Measurements from ENCODE around the gene POPDC2.

Gene POPDC2

GRCh38 chr3:119672776-119673175 lies 12.4 kb upstream of the POPDC2 start:
- no peak for DNase-seq (ENCODE audit: extremely low read depth in 1 of 2, low read depth in 1 of 2)

DNA sequence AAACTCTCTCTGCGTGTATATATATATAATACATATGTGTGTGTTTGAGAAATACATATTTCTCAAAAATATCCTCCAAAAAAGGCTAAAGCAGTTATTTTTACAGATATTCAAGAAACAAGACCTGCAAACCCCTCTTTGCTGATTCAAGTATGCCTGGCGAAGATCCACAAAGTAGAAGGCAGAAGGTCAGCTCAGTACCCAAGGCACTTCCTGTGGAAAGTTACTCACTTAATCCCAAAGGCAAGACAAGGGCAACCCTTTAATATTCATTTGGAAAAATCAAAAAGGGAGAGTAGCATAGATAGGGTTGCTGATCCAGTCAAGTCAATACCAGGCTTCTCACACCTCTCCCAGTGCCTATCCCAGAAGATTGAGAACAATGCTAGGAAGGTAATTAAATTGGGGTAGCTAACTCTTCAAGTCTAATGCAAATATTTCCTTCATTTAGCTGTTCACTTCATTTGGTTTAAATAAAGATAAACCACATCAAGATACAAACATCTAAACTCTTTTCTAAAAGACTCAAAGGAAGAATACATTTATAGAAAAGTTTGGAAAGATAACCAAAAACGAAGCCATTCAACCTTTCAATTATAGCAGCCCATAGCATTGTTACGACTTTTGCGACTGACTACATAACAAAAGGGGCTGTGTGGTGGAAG lies 9.6 kb upstream of the POPDC2 start:
- DNase-seq (ENCODE audit: extremely low read depth in 1 of 2, low read depth in 1 of 2), result no peak

DNA sequence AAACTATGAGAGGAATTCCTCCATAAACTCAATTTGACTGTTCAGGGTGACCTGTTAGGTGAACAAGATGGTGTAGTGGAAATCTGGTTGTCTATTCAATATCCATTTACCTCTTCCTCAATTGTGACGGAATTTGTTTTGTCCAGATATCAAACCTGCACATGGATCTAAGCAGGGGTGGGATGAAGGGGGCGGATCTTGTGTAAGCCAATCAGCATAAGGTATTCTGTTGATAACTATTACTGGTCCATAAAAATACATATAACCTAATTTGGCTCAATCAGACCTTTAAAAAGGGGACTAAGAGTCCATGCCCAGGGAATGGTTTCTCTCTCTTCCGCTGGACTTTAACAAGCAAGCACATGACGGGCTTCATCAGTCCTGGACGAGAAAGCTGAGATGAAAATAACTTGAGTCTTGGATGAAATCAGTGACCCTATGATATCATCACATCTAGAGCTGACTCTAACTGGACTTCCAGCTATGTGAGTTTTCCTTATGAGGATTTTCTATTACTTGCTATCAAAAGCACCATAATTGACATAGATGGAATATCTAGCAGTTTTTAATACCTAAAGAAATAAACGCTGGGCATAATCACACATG lies 5.7 kb upstream of the POPDC2 start:
- DNase-seq (ENCODE audit: extremely low read depth in 1 of 2, low read depth in 1 of 2), result no peak

DNA sequence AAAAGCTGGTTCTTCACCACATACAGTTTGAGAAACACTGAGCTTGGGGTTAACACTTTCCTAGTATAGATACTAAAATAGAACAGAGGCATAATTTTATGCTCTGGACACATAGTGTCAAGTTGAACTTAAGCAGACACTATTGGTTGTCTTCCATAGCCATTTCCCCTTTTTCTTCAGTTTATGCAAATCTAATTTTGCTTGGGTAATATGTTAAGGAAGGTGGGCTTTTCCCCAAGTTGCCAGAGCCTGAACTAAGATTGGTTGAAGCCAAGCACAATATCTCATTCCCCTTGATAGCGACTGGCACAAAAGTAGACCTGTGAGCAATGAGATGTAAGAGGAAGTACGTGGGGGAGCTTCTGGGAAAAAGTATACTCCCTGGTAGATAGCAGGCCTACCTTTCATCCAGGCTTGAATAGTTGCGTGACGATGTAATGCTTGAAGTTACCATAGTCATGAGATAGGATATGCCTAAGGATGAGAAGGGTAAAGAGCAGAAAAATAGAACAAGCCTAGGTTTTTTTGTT lies 4.5 kb upstream of the POPDC2 start:
- no peak for DNase-seq (ENCODE audit: extremely low read depth in 1 of 2, low read depth in 1 of 2)

- DNase-seq (ENCODE audit: extremely low read depth in 1 of 2, low read depth in 1 of 2), result no peak
Observed at GRCh38 chr3:119664370-119664769, 4.0 kb upstream of the POPDC2 start.

DNA sequence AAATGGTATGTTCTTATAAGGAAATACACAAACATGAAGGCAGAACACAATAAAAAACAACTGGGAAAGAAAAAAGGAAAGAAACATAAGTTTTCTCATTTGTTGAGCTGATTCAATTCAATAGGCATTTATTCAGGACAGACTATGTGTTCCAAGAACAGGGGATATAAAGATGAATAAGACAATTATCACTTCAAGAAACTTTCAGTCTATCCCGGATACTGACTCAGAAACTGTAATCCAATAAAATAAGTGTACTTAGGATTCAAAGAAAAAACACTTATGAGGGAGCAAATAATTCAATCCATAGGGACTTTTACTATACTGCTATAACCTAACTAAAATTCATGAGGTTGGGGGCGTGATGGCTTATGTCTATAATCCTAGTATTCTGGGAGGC lies 3.5 kb upstream of the POPDC2 start:
- DNase-seq (ENCODE audit: extremely low read depth in 1 of 2, low read depth in 1 of 2), result no peak

- DNase-seq (ENCODE audit: extremely low read depth in 1 of 2, low read depth in 1 of 2), result no peak
Observed at GRCh38 chr3:119662604-119663373, 2.4 kb upstream of the POPDC2 start.

DNA sequence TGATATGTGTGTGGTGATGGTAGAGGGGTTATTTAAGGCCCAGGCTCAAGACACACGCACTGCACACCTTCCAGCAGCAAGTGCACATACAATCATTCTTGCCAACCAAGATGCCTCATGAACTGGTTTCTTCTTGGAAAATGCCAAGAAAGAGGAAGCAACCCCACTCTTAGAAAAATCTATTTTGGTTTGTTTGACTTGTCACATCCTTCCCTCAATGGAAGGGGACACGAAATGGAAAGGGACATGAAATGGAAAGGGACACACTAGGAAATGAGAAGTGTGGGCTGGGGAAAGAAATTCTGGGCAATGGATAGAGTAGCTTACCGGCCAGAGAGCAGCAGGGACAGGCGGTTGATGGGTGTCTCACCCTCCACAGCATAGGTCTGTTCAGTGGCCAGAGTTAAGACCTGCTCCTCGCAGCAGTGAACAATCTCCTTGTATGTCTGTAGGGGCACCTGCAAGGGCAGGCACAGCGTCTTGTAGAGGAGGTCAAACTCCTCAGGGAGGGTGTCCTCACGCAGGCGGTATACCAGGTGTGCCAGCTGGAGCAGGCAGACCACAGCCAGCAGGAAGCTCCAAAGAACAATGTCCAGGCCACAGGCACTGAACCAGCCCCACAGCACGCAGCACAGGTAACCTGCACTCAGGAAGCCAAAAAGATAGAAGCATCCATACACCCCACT lies 640 bp downstream of the POPDC2 start:
- no peak for DNase-seq (ENCODE audit: extremely low read depth in 1 of 2, low read depth in 1 of 2)

DNA sequence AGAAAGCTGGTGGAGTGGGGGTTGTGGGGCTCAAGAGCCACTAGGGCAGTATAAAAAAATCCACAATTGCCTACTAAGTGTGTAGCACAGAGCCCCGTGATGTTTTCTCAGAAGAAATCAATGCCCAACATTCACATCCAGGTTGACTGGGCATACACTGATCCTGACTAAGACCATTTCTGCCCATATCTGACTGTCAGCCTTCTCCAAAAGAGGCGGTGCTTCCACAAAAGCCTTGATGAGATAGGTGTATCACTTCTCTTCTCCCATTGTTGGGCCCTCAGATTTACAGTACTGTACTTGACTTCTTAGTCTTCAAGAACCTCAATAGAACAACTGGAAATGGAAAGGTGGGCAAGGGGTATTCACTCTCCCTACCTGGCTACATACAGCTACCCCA lies 1.4 kb downstream of the POPDC2 start:
- DNase-seq (ENCODE audit: extremely low read depth in 1 of 2, low read depth in 1 of 2), result no peak

GRCh38 chr3:119657887-119658702 lies 2.3 kb downstream of the POPDC2 start:
- DNase-seq (ENCODE audit: extremely low read depth in 1 of 2, low read depth in 1 of 2), result no peak

- no peak for DNase-seq (ENCODE audit: extremely low read depth in 1 of 2, low read depth in 1 of 2)
Observed at GRCh38 chr3:119653876-119654275, 6.5 kb downstream of the POPDC2 start.

- no peak for DNase-seq (ENCODE audit: extremely low read depth in 1 of 2, low read depth in 1 of 2)
Observed at GRCh38 chr3:119652306-119653033, 7.9 kb downstream of the POPDC2 start.

GRCh38 chr3:119649761-119650160 lies 10.6 kb downstream of the POPDC2 start:
- no peak for DNase-seq (ENCODE audit: extremely low read depth in 1 of 2, low read depth in 1 of 2)

DNA sequence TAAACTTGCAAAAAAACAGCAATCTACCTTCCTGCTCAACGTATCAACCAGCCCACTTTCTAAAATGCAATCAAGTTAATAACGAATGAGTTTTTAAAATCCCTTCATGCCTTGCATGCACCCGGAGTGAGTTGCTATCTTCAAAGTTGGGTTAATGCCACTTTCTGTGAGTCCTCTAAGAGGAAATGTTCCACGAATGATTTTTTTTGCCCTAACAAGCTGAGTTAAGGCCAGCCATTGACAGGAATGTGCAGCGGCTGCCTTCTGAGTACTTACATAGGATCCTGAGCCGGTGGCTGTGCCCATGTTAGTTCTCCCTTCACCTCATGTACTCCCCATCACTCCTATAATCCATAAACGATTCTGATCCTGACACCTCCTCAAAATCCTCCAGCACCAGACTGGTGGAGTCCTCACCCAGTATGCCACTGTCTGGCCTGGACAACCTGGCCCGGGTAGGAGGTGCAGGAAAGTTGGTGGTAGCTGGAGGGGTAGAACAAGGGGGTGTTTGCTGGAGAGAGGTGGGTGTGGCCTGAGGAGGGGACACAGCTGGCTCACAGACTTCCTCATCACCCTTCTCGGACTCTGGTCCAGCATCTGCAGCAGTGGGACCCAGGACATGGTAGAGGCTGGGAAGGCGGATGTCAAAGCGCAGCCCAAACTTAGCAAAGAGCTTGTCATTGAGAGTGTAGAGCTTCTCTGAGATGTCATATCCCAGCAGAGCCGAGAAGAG lies 12.4 kb downstream of the POPDC2 start:
- DNase-seq (ENCODE audit: extremely low read depth in 1 of 2, low read depth in 1 of 2), result no peak

- no peak for DNase-seq (ENCODE audit: extremely low read depth in 1 of 2, low read depth in 1 of 2)
Observed at GRCh38 chr3:119647171-119647570, 13.2 kb downstream of the POPDC2 start.

DNA sequence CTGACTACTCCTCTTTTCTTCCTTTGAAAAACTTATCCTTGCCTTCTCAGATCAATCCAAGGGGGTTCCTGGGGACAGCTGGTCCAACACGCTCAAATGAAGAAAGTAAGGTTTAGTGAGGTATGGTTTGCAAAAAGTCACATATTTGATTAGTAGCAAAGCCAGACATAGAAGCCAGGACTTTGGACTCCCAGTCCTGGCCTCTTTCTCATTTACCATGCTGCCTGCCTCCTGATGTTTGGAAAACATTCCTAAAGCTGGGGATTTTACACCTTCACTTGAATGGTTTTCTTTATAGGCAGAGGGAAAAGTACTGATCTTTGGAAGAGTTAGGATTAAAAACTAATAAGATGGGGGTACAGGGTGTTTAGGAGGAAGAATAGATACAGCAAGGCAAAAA lies 14.6 kb downstream of the POPDC2 start:
- DNase-seq (ENCODE audit: extremely low read depth in 1 of 2, low read depth in 1 of 2), result no peak

DNA sequence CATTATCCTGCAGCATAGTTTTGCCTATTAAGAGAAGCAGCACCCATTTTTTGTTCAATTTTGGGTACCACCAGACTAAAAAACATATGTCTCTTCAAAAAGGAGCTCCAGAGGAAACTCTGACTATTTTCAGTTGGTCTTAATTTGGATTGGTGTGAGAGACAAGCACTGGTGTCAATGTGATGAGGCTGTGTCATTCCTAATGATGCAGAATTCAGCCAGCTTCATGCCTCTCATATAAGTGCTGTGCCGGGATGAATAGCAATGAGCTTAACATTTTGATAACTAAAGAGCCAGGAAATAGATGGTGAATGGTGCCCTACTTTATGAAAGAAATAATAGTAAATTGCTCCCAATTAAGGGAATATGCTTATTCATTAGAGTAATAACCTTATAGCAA lies 15.9 kb downstream of the POPDC2 start:
- no peak for DNase-seq (ENCODE audit: extremely low read depth in 1 of 2, low read depth in 1 of 2)

GRCh38 chr3:119643528-119643927 lies 16.9 kb downstream of the POPDC2 start:
- no peak for DNase-seq (ENCODE audit: extremely low read depth in 1 of 2, low read depth in 1 of 2)

Data from stimulated activated CD8-positive, alpha-beta memory T cell treated with anti-CD3 and anti-CD28 coated beads, Interleukin-7, amount 100 ng/mL, for 48 hours (primary cell).